HK-2 (cell line): Measurements from ENCODE around the gene RNF149.
A peak's percentile ranks its signal among the peaks of the same experiment; 100 is the strongest.
"Not testable (repeated sequence)": the region's sequence is repeated elsewhere in the genome, so short reads cannot be mapped to it uniquely, and the experiment has no call there.

Source experiments
- DNase-seq: peaks from one replicate; pipeline ENCODE4 v3.0.0-alpha.2; 2018; ENCODE audit not compliant: unreplicated experiment

RNF149 gene, protein sequence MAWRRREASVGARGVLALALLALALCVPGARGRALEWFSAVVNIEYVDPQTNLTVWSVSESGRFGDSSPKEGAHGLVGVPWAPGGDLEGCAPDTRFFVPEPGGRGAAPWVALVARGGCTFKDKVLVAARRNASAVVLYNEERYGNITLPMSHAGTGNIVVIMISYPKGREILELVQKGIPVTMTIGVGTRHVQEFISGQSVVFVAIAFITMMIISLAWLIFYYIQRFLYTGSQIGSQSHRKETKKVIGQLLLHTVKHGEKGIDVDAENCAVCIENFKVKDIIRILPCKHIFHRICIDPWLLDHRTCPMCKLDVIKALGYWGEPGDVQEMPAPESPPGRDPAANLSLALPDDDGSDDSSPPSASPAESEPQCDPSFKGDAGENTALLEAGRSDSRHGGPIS

DNA sequence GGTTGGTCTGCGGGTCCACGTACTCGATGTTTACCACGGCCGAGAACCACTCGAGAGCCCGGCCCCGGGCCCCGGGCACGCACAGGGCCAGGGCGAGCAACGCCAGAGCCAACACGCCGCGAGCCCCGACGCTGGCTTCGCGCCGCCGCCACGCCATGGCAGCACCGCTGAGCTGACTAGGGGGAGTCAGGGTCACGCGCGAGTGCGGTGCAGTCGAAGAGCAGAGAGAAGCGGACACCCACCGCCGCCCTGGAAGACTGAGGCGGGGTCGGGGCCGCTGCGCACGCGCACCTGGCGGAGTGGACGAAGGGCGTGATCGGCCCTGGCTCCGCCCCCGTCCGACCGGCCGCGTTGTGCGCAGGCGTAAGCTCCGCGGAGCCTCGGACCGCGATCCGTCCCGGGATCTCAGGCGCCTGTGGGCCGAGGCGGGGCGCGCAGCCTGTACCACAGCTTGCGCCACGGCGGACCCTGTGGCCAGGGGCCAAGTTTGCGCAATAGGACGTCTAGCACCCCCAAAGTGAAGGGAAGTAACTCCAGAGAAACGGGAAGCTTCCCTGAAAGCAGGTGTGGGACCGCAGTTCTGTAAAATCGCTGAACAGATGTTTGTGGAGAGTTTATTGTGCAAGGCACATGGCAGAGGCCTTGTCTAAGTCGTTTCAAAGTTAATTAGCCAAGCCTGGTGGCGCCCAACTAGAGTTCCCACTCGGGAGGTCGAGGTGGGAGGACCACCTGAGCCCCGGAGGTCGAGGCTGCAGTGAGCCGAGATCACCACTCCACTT lies at the start of gene RNF149:
Gene RNF149 (minus strand): TSS at position 270 of the 779 bp plus-strand sequence. CDS start 113 bp downstream, at position 157.
- peak; percentile 94 for DNase-seq

DNA sequence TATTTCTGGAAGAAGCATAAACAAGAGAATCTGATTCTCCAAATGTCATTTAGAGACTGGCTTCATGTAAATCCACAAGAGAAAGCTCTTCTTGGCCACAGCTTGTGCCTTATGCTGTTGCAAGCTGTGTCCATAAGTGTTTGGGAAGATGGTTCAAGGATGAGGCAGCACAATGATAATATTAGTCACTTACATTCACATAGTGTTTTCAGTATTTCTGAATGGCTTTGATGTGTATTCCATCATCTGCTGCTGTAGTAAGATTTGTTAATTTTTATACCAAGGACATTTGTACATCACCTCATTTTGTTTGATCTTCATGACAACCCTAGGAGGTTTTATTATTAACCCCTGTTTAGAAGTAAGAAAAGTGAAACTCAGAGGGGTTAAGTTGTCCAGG lies 48.9 kb upstream of the RNF149 start:
- DNase-seq = no peak

DNA sequence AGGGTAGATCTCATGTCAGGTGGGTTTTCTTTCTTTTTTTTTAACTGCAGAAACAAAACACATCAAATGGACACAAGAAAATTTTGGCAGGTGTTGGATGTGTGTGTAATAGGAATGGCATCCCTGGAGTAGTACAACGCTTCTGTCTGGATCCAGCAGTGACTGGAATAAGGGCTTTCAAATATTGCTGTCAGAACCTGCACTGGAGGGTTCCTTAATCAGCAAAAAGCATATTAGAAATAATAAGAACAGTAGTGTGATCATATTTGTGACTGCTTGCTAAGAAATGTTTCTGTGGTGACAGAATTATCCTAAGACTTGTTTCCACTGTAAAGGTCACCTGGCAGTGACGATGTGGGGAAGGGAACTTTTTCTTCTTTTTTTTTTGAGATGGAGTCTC lies 48.0 kb upstream of the RNF149 start:
- no peak for DNase-seq

DNA sequence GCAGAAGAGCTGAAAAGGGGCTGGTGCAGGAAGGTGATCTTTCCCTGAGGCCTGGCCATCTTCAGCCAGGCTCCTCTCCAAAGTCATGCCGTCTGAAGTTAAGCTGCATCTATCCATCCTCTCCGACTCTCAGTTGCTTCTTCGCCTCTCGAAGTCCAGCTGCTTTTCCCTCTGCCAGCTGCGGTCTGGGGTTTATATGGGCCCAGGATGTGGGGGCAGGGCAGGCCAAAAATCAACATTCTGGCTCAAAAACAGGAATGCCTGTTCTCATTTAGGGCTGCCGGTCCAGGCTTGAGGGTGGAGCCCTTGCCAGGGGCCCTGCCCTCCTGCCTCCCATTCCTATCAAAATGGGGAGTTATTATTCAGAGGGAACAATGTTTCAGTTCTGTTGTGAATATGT lies 47.6 kb upstream of the RNF149 start:
- no peak for DNase-seq

DNA sequence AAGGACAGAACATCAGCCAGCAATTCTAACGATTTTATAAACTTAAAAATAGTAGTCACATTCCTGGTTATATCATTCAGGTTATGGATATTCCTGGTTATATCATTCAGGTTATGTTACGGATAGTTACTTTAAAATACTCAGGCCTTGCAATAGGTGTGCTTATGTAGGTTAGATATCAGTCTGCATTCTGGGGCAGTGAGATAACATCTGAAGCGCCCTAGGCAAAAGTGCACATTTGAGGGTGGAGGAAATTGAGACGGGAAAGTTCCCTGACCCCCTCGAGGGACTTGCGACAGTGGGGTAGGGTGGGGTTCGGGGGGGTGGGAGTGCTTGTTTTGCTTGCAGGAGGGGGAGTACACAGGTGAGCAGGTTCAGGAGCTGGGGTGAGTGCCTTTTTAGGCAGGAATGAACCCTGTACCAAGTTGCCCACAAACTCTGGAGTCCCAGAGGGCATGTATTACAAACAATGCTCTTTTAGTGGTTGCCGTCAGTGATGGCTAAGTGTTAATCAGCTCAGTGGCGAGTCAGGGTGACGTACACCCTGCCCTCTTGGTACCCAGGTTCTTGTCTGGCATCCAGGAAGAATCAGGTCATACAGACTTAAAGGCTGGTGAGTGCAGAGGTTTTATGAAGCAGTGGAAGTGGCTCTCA lies 47.0 kb upstream of the RNF149 start:
- DNase-seq = no peak

DNA sequence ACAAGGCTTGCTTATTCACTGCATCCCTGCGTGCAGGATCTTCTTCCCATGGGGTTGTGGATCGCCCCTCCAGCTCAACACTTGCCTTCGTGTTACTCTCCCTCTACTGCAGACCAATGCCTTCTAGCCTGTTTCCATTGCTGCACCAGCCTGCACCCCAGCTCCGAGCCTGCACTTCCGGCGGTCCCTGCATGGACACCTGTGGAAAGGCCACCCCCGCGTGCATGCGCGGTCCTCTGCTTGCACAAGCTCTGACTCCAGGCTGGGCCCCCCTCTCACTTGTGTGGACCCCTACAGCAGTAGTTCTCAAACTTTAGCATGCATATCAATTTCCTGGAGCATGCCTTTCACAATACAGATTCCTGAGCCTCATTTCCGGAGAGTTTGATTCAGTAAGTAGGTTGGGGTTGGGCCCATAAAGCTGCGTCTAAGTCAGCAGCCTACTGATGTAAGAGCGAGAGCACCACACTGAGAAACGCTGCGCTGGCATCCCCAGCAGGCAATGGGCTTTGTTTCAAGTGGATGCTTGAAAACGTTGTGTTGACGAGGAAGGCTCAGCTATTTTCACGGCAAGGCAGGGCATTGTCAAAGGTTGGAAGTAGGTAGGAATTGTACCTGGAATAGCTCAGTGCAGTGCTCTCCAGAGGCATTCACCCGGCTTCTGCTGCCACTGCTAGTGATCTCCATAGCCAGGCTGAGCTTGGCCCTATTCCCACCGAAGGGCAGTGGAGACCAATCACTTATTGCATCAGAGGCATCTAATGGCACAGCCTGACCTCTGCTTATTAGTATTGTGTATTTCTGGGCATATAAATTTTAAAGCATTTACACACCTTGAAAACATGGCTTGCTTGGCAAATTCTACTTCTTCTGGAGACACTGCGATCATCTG lies 46.2 kb upstream of the RNF149 start:
- no peak for DNase-seq

DNA sequence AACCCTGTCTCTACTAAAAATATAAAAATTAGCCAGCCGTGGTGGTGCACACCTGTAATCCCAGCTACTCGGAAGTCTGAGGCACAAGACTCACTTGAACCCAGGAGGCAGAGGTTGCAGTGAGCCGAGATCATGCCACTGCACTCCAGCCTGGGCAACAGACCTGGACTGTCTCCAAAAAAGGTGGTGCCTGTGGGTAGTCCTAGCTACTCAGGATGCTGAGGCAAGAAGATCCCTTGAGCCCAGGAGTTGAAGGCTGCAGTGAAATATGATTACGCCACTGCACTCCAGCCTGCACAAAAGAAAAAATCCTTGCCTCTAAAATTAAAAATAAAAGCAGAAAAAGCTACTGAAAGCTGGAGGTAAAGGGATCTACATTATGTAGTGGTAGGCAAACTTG lies 44.1 kb upstream of the RNF149 start:
- not testable (repeated sequence) for DNase-seq

DNA sequence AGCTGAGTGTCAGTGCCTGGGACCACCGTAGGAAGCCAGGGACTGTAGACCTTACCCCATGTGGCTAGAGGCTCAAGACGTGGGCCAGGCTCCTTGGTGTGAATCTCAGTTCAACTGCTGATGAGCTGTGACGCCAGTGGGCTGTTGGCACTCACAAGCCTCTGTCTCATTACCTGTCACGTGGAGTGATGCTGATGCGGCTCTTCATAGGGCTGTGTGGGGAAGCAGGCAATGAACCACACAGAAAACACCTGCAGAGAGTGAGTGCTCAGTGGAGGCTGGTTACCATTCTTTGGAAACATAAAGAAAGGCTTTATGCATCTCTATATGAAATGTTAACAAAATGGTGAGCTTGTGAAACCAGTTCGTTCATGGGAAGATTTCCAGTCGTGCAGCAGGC lies 42.7 kb upstream of the RNF149 start:
- no peak for DNase-seq

DNA sequence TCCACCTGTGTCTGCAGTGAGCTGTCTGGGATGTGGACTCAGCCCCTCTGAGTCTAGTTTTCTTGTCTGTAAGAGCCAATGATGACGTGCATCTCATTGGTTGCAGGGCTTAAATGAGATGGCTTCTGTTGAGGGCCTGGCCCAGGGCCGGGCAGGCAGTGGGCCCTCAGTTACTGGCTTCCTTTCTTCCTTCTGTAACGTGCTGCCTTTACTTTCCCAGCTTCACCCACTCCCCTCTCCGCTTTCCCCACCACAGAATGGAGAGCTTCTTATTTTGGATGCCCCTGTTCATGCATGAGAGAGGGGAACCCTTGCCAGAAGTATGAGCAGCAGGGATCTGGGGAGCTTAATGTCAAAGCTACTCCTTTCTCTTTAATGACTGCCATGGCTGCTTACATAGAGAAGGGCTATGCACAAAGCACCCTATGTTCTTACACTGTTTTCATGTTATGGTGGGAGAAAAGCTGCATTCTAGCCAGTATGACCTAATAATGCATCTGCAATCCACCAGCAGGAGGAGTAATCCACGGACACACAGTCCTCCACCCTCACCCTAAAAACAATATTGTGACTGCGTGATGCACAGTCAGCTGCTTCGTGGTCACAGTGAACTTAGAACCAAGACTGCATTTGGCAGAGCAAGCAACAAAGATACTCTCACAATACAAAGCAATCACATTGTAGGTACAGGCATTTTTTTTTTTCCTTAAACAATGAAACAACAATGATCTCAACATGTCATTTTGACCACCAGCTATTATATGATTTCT lies 41.6 kb upstream of the RNF149 start:
- DNase-seq = no peak

DNA sequence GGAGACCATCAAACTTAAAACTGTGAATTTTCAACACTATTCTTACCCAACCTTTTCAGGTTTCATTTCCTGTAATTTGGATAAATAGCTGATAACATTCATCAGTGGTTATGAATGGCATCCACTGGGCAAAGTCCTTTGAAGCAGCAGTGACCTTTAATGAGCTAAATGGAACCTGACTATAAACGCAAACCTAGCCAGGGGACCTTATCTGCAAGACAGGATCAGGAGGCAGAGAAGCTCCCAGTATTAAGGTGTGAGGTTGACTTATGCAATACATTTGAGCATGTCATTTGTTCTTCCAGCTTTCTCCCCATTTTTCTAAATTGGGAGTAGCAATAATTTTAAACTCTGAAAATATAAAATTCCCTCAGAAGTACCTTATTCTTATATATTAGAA lies 40.4 kb upstream of the RNF149 start:
- DNase-seq = no peak

DNA sequence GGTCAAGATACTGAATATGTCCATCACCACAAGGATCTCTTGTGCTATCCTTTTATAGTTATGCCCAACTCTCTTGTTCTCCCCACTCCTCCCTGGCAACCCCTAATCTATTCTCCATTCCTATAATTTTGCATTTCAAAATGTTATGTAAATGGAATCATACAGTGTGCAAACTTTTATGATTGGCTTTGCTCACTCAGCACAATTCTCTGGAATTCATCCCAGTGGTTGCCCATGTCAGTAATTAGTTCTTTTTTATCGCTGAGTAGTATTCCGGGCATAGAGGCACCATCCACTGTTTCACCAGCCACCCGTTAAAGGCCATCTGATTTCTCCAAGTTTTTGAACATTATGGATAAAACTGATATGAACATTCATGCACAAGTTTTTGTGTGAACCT lies 38.4 kb upstream of the RNF149 start:
- DNase-seq = no peak

DNA sequence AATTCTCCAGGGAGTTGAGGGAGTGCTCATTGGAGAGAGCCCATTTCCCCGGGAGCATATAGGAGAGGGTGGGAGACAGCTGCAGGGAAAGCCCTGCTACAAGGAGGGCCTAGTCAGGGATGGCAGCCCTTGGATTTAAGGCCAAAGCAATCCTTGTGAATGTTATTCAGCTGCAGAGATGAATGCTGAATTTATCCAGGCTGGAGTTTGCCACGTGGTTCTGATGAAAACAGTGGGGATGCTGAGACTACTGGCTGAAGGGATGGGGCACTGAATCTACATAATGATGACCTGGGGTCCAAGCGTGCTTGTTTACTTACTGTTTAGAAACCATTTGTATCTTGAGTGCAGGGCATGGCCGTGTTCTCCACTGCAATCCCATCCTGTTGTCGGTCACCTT lies 35.6 kb upstream of the RNF149 start:
- no peak for DNase-seq

DNA sequence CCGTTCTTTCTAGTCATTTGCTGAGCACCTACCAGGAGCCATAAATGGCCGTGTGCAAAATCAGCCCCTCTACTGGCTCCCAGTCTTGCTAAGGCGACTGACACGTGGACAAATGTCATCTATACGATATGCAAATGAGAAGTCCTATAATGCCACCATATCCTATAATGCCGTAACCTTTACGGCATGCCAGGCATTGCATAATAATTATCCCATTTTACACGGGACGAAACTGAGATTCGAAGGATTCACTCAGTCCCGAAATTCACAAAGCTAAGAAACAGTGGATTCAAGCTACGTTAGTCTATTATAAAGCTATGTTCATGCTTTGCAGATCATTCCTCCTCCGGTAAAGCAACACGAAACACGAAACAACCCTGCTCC lies 34.1 kb upstream of the RNF149 start:
- no peak for DNase-seq

DNA sequence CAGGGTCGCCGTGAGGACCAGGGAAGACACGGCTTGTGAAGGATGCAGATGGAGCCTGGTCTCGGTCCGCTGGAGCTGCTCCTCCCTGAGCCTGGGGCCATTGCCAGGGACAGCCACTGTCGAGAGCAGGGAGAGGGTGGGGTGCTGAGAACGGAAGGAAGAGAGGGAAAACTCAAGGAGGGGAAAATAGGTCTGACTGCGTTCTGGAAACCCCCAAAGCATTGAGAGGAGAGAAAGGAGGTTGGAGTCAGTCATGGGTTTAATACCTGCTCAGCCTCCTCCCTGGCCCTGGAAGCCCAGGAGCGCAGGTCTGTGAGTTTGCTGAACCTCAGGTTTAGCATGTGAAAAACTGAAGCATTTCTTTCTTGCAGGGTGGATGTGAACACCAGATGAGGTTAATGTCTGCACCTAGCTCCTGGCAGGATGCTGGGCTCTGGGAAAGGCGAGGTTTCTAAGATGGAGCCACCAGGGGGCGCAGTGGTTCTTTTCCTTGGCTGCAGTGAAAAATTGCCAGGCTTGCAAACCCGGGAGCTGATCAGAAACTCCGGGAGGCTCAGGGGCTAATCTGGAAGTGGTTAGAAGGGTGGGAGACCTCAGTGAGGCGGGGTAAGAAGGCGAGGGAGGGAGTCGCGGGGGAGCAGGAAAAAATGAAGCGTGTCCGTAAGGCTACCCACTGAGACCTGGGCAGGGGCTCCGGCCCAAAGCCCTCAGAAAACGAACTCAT lies 33.6 kb upstream of the RNF149 start:
- DNase-seq = peak; percentile 69

DNA sequence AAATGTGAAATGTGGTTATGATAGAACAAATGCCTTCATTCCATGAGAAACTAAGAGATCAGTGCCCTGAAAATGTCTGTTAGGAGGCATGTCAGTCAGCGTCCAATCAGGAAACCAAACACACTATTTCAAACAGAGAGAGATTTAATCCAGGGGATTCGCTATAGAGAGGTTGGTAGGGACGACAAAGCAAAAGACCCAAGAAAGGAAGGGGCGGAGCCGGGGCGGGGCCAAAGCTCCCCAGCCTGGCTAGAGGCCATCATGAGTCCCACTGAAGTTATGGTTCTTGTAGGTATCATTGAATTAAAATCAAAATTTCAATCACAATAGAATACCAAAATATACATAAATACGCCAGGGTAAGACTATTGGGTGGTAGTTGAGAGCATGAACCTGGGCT lies 32.9 kb upstream of the RNF149 start:
- DNase-seq = no peak

DNA sequence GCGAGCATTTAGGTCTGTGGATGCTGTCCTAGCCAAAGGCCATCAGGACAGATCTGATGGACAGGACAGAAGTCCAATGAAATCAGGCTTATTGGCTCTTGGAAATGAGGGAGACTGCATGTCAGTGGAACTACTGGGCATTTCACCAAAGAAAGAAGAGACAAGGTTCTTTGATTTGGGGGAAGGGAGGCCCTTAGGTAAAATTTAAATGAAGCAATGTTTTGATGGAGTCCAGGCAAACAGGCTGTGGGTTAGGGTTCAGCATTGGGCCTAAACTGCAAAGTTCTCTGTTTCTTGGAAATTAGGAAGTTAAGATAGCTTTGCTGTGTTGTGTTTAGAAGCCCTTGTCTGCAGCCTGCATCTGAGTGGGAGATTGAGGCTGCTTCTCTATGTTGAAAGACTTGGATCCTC lies 31.6 kb upstream of the RNF149 start:
- DNase-seq = no peak

DNA sequence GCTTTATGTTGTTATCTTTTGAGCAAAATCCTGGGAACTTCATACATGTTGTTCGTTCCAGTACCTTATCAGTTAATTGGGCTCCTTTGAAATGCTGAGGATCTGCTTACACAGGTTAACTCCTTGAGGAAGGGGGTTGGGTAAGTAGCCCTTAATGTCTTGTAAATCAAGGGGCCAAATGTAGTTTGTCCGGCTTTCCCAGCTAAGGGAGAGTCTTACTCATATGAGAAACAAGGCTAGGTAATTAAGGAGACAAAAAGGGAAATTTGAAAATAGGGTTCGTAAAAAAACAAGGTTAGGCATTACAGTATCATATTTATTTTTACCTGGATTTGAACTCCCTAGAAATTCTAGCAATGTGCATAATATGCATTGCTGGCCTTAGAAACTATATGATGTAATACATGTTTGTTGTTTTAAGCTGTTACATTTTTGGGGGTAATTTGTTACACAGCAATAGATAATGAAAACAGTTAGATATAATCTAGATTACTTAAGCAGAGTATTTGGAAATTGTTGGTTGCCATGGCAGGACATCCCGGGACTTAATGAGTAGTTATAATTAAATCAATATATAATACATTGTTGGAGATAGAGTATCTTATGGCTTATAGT lies 30.9 kb upstream of the RNF149 start:
- no peak for DNase-seq

DNA sequence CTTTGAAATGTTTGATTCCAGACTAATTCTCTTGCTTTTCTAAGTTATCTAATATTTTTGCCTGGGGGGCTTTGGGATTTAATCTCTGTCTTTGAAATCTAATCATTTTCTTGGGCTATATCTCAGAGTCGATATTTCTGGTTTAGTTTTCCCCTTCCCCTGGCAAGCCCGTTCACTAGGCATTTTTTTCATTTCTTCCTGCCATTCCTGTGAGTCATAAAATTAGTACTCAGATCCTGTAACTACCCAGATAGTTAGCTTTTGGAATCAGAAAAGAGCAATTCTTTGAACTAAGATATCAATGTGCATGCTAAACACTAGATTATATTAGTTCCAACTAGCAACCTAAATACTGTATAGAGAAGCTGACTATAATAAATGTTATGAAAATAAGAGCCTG lies 29.4 kb upstream of the RNF149 start:
- no peak for DNase-seq

DNA sequence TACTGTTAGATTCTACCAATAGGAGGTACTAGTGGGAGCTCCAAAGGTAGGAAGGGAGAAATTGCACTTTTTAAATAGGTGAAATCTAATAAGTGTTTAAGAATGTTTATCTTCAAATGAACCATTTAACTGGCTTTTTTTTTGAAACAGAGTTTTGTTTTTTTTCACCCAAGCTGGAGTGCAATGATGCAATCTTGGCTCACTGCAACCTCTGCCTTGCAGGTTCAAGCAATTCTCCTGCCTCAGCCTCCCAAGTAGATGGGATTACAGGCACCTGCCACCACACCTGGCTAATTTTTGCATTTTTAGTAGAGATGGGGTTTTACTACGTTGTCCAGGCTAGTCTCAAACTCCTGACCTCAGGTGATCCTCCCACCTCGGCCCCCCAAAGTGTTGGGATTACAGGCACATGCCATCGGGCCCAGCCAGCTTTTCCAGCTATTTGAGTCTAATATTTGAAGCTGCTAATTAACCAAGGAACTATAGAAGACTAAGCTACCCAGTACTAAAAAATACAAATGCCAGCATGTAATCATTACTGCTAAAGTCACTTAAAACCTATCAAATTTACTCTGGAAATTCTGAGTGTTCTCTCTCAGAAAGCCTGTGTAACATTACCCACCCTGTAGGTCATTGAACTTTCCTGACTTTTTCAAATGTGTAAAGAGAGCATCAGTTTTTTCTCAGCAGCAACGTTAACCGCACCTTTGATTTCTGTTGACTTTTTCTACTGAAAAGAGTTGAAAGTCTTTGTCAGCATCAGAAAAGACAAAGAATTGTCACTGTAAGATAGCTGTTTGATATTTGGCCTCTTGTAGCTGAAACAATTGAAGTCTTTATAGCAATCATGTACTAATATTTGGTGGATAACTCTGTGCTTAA lies 24.6 kb upstream of the RNF149 start:
- DNase-seq = no peak
